ENCODE data around the gene AOC1.

- no peak for TF ChIP-seq CTCF (IDR thresholded peaks at IDR 0.05)
- TF ChIP-seq POLR2A (IDR thresholded peaks at IDR 0.05) = no peak
Observed at GRCh38 chr7:150874401-150875198, 22.3 kb downstream of the AOC1 start.
